BLaER1 treated with 17β-estradiol and CSF1 and Interleukin-3, amounts not matched to agents 10 nM and 100 nM (cell line): Measurements from ENCODE around the gene NMS.

Experiments used
- H3K27ac ChIP-seq, 11 experiments: shearing (Covaris generic); formaldehyde crosslinking; 2 replicates each; pipeline ENCODE4 v1.8.1; 2022
- H3K27me3 ChIP-seq, 11 experiments: shearing (Covaris generic); formaldehyde crosslinking; 2 replicates each; pipeline ENCODE4 v1.8.1; 2022
- H3K36me3 ChIP-seq, 11 experiments: shearing (Covaris generic); formaldehyde crosslinking; 2 replicates each; pipeline ENCODE4 v1.8.1; 2022
- H3K4me1 ChIP-seq, 10 experiments: shearing (Covaris generic); formaldehyde crosslinking; 2 replicates each; pipeline ENCODE4 v1.8.1; 2022
- H3K4me2 ChIP-seq, 11 experiments: shearing (Covaris generic); formaldehyde crosslinking; 2 replicates each; pipeline ENCODE4 v1.8.1; 2022
- H3K4me3 ChIP-seq, 10 experiments: shearing (Covaris generic); formaldehyde crosslinking; 2 replicates each; pipeline ENCODE4 v1.8.1; 2022
- H3K9ac ChIP-seq, 11 experiments: shearing (Covaris generic); formaldehyde crosslinking; 2 replicates each; pipeline ENCODE4 v1.8.1; 2022
- H3K9me3 ChIP-seq, 11 experiments: shearing (Covaris generic); formaldehyde crosslinking; replicated peaks in 1 of 11; 2 replicates each; pipeline ENCODE4 v1.8.1; 2022
- H4K20me1 ChIP-seq, 11 experiments: shearing (Covaris generic); formaldehyde crosslinking; 2 replicates each; pipeline ENCODE4 v1.8.1; 2022
- Cebpa-rat ChIP-seq, 11 experiments: shearing (Covaris generic); IDR thresholded peaks; 2 replicates each; pipeline ENCODE4 v1.8.1; 2022

NMS gene

GRCh38 chr2:100470898-100471514 lies 724 bp downstream of the NMS start:
- Histone ChIP-seq H3K4me3 (no peak overlapping the region), H4K20me1 (no peaks in the 10 kb centered on the region), H3K4me1 (no peaks in the 10 kb centered on the region; a peak in 1 of 20 replicates), H3K36me3 (no peaks in the 10 kb centered on the region), H3K9ac (no peak overlapping the region), H3K27ac (no peak overlapping the region), H3K27me3 (no peaks in the 10 kb centered on the region), H3K9me3 (peaks cover 0 to 8% (median 0%) of the 10 kb centered on the region in 11 experiments; a peak in 1 of 22 replicates), H3K4me2 (no peak overlapping the region)
- no peak for TF ChIP-seq Cebpa-rat (IDR thresholded peaks at IDR 0.05)

- Histone ChIP-seq H3K9ac (no peak overlapping the region), H3K36me3 (no peaks in the 10 kb centered on the region), H4K20me1 (no peaks in the 10 kb centered on the region), H3K4me3 (no peak overlapping the region), H3K4me1 (no peaks in the 10 kb centered on the region; a peak in 1 of 20 replicates), H3K9me3 (no peaks in the 10 kb centered on the region), H3K27me3 (no peaks in the 10 kb centered on the region), H3K4me2 (no peak overlapping the region), H3K27ac (no peak overlapping the region)
- no peak for TF ChIP-seq Cebpa-rat (IDR thresholded peaks at IDR 0.05)
Measured at GRCh38 chr2:100476606-100477005, 6.3 kb downstream of the NMS start.

- TF ChIP-seq Cebpa-rat (IDR thresholded peaks at IDR 0.05), result no peak
- Histone ChIP-seq H3K9ac (no peak overlapping the region), H3K36me3 (no peaks in the 10 kb centered on the region), H3K4me2 (no peak overlapping the region), H3K9me3 (peaks cover 0 to 22% (median 5%) of the 10 kb centered on the region in 11 experiments; a peak in 7 of 22 replicates), H3K4me3 (no peak overlapping the region), H3K27ac (no peak overlapping the region), H3K27me3 (no peaks in the 10 kb centered on the region), H4K20me1 (no peaks in the 10 kb centered on the region), H3K4me1 (no peaks in the 10 kb centered on the region)
Measured at GRCh38 chr2:100482741-100483140, 12.5 kb downstream of the NMS start.

GRCh38 chr2:100483895-100484294 lies 13.6 kb downstream of the NMS start:
- Histone ChIP-seq H3K36me3 (no peaks in the 10 kb centered on the region), H3K27me3 (no peaks in the 10 kb centered on the region)
- no peak for TF ChIP-seq Cebpa-rat (IDR thresholded peaks at IDR 0.05)

GRCh38 chr2:100484390-100484789 lies 14.1 kb downstream of the NMS start:
- no peaks in the 10 kb centered on the region for H3K27me3 ChIP-seq
- TF ChIP-seq Cebpa-rat (IDR thresholded peaks at IDR 0.05), result no peak
- no peak overlapping the region for H3K27ac ChIP-seq
- peaks cover 0 to 22% (median 5%) of the 10 kb centered on the region in 11 experiments; a peak in 7 of 22 replicates for H3K9me3 ChIP-seq
- no peak overlapping the region for H3K4me3 ChIP-seq
- H3K4me2 ChIP-seq, result no peak overlapping the region
- H3K4me1 ChIP-seq, result no peaks in the 10 kb centered on the region
- H3K36me3 ChIP-seq, result no peaks in the 10 kb centered on the region
- H4K20me1 ChIP-seq, result no peaks in the 10 kb centered on the region
- no peak overlapping the region for H3K9ac ChIP-seq

More at GRCh38 chr2:100483895-100484294, 13.6 kb downstream of the NMS start:
- Histone ChIP-seq H3K4me2 (no peak overlapping the region), H3K27ac (no peak overlapping the region), H3K4me1 (no peaks in the 10 kb centered on the region), H3K9ac (no peak overlapping the region), H3K4me3 (no peak overlapping the region), H4K20me1 (no peaks in the 10 kb centered on the region), H3K9me3 (peaks cover 0 to 22% (median 5%) of the 10 kb centered on the region in 11 experiments; a peak in 7 of 22 replicates)

GRCh38 chr2:100485396-100485795 lies 15.1 kb downstream of the NMS start:
- TF ChIP-seq Cebpa-rat (IDR thresholded peaks at IDR 0.05), result no peak
- Histone ChIP-seq H3K4me3 (no peak overlapping the region), H3K27me3 (no peaks in the 10 kb centered on the region), H3K4me2 (no peak overlapping the region), H3K9me3 (peaks cover 0 to 22% (median 5%) of the 10 kb centered on the region in 11 experiments; a peak in 7 of 22 replicates), H4K20me1 (no peaks in the 10 kb centered on the region), H3K36me3 (no peaks in the 10 kb centered on the region), H3K9ac (no peak overlapping the region), H3K27ac (no peak overlapping the region), H3K4me1 (no peaks in the 10 kb centered on the region)

- no peak for TF ChIP-seq Cebpa-rat (IDR thresholded peaks at IDR 0.05)
- Histone ChIP-seq H3K27ac (no peak overlapping the region), H3K36me3 (no peaks in the 10 kb centered on the region), H3K4me2 (no peak overlapping the region), H3K27me3 (no peaks in the 10 kb centered on the region), H3K9me3 (peaks cover 12 to 18% (median 15%) of the 10 kb centered on the region in 11 experiments; a peak in 21 of 22 replicates), H3K4me1 (no peaks in the 10 kb centered on the region), H4K20me1 (no peaks in the 10 kb centered on the region), H3K9ac (no peak overlapping the region), H3K4me3 (no peak overlapping the region)
Measured at GRCh38 chr2:100494712-100495111, 24.4 kb downstream of the NMS start.

- H3K4me3 ChIP-seq, result no peak overlapping the region
- TF ChIP-seq Cebpa-rat (IDR thresholded peaks at IDR 0.05), result no peak
- H3K9me3 ChIP-seq, result peaks cover 44 to 69% (median 56%) of the 10 kb centered on the region in 11 experiments
- no peaks in the 10 kb centered on the region for H3K36me3 ChIP-seq
- H3K27me3 ChIP-seq, result no peaks in the 10 kb centered on the region
- no peak overlapping the region for H3K9ac ChIP-seq
- no peak overlapping the region for H3K27ac ChIP-seq
- no peaks in the 10 kb centered on the region for H3K4me1 ChIP-seq
- no peaks in the 10 kb centered on the region for H4K20me1 ChIP-seq
- H3K4me2 ChIP-seq, result no peak overlapping the region
Measured at GRCh38 chr2:100502782-100503181, 32.5 kb downstream of the NMS start.

GRCh38 chr2:100504542-100504941 lies 34.3 kb downstream of the NMS start:
- Histone ChIP-seq H3K27ac (no peak overlapping the region), H3K4me2 (no peak overlapping the region), H3K27me3 (no peaks in the 10 kb centered on the region), H3K9me3 (peaks cover 38 to 70% (median 56%) of the 10 kb centered on the region in 11 experiments), H4K20me1 (no peaks in the 10 kb centered on the region), H3K4me3 (no peak overlapping the region), H3K4me1 (no peaks in the 10 kb centered on the region), H3K36me3 (no peaks in the 10 kb centered on the region), H3K9ac (no peak overlapping the region)
- TF ChIP-seq Cebpa-rat (IDR thresholded peaks at IDR 0.05), result no peak

GRCh38 chr2:100509066-100509465 lies 38.8 kb downstream of the NMS start:
- Histone ChIP-seq H4K20me1 (no peaks in the 10 kb centered on the region), H3K4me3 (no peak overlapping the region), H3K4me1 (peaks cover 0 to 10% (median 0%) of the 10 kb centered on the region in 10 experiments; a peak in 3 of 20 replicates), H3K9me3 (peaks cover 19 to 37% (median 25%) of the 10 kb centered on the region in 11 experiments), H3K27me3 (no peaks in the 10 kb centered on the region), H3K27ac (no peak overlapping the region), H3K36me3 (no peaks in the 10 kb centered on the region), H3K9ac (no peak overlapping the region), H3K4me2 (no peak overlapping the region)
- no peak for TF ChIP-seq Cebpa-rat (IDR thresholded peaks at IDR 0.05)
